Upper lobe of left lung (tissue), 6 donors: ENCODE data around the gene TCF7. TPM values are rescaled to one million over a fixed set of nuclear protein-coding genes. Genes with fewer than 3 reads are reported as not detected.
A peak's percentile ranks its signal among the peaks of the same experiment; 100 is the strongest.

ENCODE experiments used
- ATAC-seq, 2 donors: fragments of 200-7000 bp; cut with Tn5 transposase; one replicate each; pipeline ENCODE4 v1.9.1; 2022; ENCODE audit warnings: mild to moderate bottlenecking in 2 of 2, moderate library complexity in 2 of 2; ENCODE audit not compliant: low FRiP score in 2 of 2
- DNase-seq, 2 donors: peaks; one replicate each; pipeline ENCODE4 v3.0.0-alpha.2; 2019 to 2020
- H3K27ac ChIP-seq, 4 donors: fragments of 200-600 bp; sonication (generic); one replicate each; pipeline ENCODE4 v1.5.1; 2016 to 2019
- H3K27me3 ChIP-seq, 4 donors: fragments of 200-600 bp; sonication (generic); one replicate each; pipeline ENCODE4 v1.5.1; 2017 to 2019
- H3K36me3 ChIP-seq, 4 donors: fragments of 200-600 bp; sonication (generic); one replicate each; pipeline ENCODE4 v1.5.1; 2016 to 2019
- H3K4me1 ChIP-seq, 4 donors: fragments of 200-600 bp; sonication (generic); one replicate each; pipeline ENCODE4 v1.5.1; 2018 to 2019
- H3K4me3 ChIP-seq, 4 donors: fragments of 200-600 bp; sonication (generic); one replicate each; pipeline ENCODE4 v1.5.1; 2017 to 2019; ENCODE audit warnings: mild to moderate bottlenecking in 2 of 4, moderate library complexity in 1 of 4
- H3K9me3 ChIP-seq, 4 donors: fragments of 200-600 bp; sonication (generic); one replicate each; pipeline ENCODE4 v1.5.1; 2018 to 2019
- EP300 ChIP-seq, 4 donors: sonication (generic); formaldehyde crosslinking; IDR thresholded peaks; one replicate each; pipeline ENCODE4 v1.5.1; 2017; ENCODE audit warnings: antibody characterized with exemption in 4 of 4, control low read depth in 2 of 4
- POLR2A ChIP-seq, 4 donors: fragments of 450-650 bp; IDR thresholded peaks; one replicate each; pipeline ENCODE4 v1.5.1; 2016 to 2017; ENCODE audit warnings: antibody characterized with exemption in 4 of 4, mild to moderate bottlenecking in 2 of 4
- POLR2AphosphoS5 ChIP-seq, 2 donors: sonication (generic); formaldehyde crosslinking; IDR thresholded peaks; one replicate each; pipeline ENCODE4 v1.5.1; 2017; ENCODE audit warnings: antibody characterized with exemption in 2 of 2
- WGBS, 2 donors: methylation state at CpG; one replicate each; pipeline ENCODE4 v1.1.5; 2017 to 2018; 5-methylcytosine and 5-hydroxymethylcytosine counted together
- total RNA-seq, 6 donors: library from RNA; depleted of rRNA in 4 of 6; stranded (reverse); fragments of >200 nt in 4 of 6; gene quantifications; one replicate each; pipeline versions ENCODE4 v1.1.0 to v1.2.1, GENCODE V29; 2016 to 2021
- TF ChIP-seq, protein P1 (sequence below), 6 experiments: fragments of 450-650 bp in 4 of 6; fragments of 200-600 bp in 2 of 6; sonication (generic) in 2 of 6; IDR thresholded peaks; one replicate each; pipeline ENCODE4 v1.5.1; 2016 to 2019; ENCODE audit warnings: antibody characterized with exemption in 6 of 6
- donor health status: DM: no; HTN: no; CAD: no; lungs with moderate emphysema.
- donor health status: DM: no; HTN: yes; CAD: no; lungs with severe emphysema.

The TCF7 gene
- total RNA-seq, 6 donors from 2014 or later, result 3.5 to 7.4 (median 5.8) TPM

DNA sequence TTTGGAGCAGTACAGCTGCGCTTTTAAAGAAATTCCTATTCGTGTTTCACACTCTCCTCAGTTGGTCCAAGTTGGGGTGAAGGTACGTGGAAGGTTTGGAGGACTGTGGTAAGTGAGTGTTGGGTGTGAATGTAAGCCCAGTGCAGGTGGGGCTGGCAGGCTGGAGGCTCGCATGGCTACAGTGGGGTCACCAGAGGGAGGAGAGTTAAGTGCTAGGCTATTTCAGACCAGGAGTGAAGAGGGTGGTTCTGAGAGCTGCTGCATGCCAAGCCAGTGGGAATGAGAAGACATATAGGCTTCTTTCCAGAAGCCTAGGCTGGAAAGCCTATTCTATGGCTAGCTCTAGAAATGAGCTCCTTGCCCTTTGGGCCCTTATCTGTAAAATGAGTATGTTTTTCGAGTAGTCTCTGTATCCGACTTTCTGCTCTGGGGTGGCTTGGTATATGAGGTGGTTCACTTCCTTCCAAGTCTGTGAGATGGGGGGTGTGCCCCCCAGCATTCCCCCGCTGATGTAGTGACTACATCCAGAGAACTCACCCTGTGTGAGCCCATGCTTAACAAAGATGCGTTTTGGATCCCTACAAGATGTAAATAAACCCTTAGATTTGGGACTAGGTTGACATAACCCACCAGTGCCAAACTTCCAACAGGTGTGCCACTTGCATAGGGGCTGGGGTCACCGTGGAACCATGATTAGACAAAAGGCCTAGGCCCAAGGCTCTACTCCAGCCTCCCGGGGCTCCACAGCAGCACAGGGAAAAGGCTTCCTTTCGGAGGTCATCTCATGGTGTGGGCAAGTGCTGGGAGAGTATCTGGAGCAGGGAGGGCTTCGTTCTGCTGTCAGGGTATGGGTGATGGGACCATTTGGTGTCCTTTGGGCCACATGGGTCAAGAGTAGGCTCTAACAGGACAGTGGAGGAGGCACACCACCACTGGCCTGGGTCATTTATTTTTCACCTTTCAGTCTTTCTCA is 2.6 kb downstream of the TCF7 start:
- WGBS, 2 donors, result 92 to 98% methylated on average over 11 to 12 of the region's 12 CpGs
- no peak overlapping the region for H3K27ac ChIP-seq
- DNase-seq, result no peak
- H3K36me3 ChIP-seq, result no peaks in the 10 kb centered on the region
- peaks cover 0 to 10% (median 4%) of the 10 kb centered on the region in 4 donors for H3K27me3 ChIP-seq
- H3K4me1 ChIP-seq, result peaks cover 7 to 25% (median 18%) of the 10 kb centered on the region in 4 donors
- ATAC-seq, result no peak
- H3K4me3 ChIP-seq, result no peak overlapping the region
- no peaks in the 10 kb centered on the region for H3K9me3 ChIP-seq
- TF ChIP-seq POLR2A (IDR thresholded peaks at IDR 0.05), result no peak
- no peak for TF ChIP-seq POLR2AphosphoS5 (IDR thresholded peaks at IDR 0.05)
- no peak for TF ChIP-seq EP300 (IDR thresholded peaks at IDR 0.05)
- TF ChIP-seq, protein P1, sequence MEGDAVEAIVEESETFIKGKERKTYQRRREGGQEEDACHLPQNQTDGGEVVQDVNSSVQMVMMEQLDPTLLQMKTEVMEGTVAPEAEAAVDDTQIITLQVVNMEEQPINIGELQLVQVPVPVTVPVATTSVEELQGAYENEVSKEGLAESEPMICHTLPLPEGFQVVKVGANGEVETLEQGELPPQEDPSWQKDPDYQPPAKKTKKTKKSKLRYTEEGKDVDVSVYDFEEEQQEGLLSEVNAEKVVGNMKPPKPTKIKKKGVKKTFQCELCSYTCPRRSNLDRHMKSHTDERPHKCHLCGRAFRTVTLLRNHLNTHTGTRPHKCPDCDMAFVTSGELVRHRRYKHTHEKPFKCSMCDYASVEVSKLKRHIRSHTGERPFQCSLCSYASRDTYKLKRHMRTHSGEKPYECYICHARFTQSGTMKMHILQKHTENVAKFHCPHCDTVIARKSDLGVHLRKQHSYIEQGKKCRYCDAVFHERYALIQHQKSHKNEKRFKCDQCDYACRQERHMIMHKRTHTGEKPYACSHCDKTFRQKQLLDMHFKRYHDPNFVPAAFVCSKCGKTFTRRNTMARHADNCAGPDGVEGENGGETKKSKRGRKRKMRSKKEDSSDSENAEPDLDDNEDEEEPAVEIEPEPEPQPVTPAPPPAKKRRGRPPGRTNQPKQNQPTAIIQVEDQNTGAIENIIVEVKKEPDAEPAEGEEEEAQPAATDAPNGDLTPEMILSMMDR (IDR thresholded peaks at IDR 0.05), result no peak

DNA sequence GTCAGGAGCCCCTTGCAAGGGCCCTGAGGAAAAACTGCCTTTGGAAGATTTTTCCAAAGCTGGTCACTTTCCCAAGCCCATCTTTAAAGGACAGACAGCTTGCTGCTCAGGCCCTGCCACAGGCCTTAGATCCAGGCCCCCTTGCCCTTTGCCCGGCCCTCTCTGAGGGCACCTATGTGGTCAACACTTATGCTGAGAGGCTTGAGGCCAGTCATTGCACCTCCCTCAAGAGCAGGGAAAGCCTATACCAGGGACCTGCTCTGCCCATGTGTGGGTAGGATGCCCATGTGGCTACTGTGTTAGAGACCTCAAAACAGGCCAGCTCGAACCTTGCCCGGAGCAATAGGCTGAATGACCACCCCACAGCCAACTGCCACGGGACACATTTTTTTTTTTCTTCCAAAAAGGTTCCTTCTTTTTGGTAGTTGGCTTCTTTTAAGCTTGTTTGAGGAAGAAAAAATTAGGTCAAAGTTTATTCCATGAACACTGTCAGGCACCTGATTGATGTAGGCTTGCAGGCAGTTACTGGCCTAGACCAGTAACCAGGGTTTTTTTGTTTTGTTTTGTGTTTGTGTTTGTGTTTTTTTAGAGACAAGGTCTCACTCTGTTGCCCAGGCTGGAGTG is 3.8 kb downstream of the TCF7 start:
- H3K27ac ChIP-seq, result no peak overlapping the region
- no peak for ATAC-seq
- H3K36me3 ChIP-seq, result no peaks in the 10 kb centered on the region
- 78 to 92% methylated on average over 3 to 4 of the region's 4 CpGs for WGBS, 2 donors
- H3K27me3 ChIP-seq, result peaks cover 0 to 6% (median 1%) of the 10 kb centered on the region in 4 donors
- DNase-seq, result no peak
- H3K4me3 ChIP-seq, result no peak overlapping the region
- no peak for TF ChIP-seq POLR2AphosphoS5 (IDR thresholded peaks at IDR 0.05)
- TF ChIP-seq, protein P1 (IDR thresholded peaks at IDR 0.05), result no peak
- no peak for TF ChIP-seq EP300 (IDR thresholded peaks at IDR 0.05)
- H3K4me1 ChIP-seq, result peaks cover 7 to 20% (median 15%) of the 10 kb centered on the region in 4 donors
- H3K9me3 ChIP-seq, result no peaks in the 10 kb centered on the region

- Histone ChIP-seq H3K4me3 (no peak overlapping the region), H3K4me1 (peaks cover 0 to 19% (median 11%) of the 10 kb centered on the region in 4 donors), H3K9me3 (no peaks in the 10 kb centered on the region), H3K36me3 (no peaks in the 10 kb centered on the region), H3K27me3 (no peaks in the 10 kb centered on the region), H3K27ac (no peak overlapping the region)
- TF ChIP-seq, protein P1 (IDR thresholded peaks at IDR 0.05), result no peak
- no peak for TF ChIP-seq POLR2A (IDR thresholded peaks at IDR 0.05)
- TF ChIP-seq POLR2AphosphoS5 (IDR thresholded peaks at IDR 0.05), result no peak
- no peak for TF ChIP-seq EP300 (IDR thresholded peaks at IDR 0.05)
- no peak for ATAC-seq
- 80 to 92% methylated on average over 5 to 12 of the region's 12 CpGs for WGBS, 2 donors
- peak in 1 of 2 donors; percentile 48 for DNase-seq
These were observed 5.2 kb downstream of the TCF7 start for GRCh38 chr5:134119720-134120119.

DNA sequence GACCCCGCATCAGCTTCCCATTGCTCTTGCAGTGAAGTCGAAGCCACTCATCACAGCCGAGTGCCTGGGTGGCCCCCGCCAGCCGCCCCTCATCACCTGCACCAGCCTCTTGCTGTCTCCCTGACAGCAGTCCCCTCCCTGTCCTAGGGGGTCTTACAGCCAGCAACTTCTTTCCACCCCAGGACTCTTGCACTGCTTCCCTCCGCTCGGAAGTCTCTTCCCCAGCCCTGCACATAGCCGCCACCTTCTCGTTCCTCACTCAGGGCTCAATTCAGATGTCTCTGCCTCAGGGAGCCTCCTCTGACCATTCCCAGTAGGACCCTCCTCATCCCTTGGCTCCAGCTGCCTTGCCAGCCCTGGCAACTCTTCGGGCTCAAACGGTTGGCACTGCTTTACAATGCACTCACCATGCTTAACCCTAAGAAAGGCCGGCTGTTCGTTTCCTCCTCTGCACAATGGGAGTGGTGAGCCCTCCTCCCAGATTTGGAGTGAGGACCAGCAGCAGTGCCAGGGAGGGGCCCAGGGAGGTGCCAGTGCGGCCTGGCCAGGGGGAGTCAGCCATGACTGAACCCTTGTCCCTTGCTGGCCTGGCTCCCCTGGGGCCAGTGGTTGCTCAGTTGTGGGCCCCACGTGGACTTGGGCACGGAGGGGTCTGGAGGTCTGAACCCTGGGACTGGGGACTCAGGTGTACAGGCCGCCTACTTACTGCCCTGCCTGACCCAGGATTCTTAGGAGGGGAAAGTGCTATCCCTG is 6.1 kb downstream of the TCF7 start:
- no peaks in the 10 kb centered on the region for H3K27me3 ChIP-seq
- ATAC-seq, result no peak
- no peaks in the 10 kb centered on the region for H3K9me3 ChIP-seq
- H3K36me3 ChIP-seq, result no peaks in the 10 kb centered on the region
- TF ChIP-seq POLR2AphosphoS5 (IDR thresholded peaks at IDR 0.05) (no peak), POLR2A (IDR thresholded peaks at IDR 0.05) (no peak), EP300 (IDR thresholded peaks at IDR 0.05) (no peak)
- TF ChIP-seq, protein P1 (IDR thresholded peaks at IDR 0.05), result no peak
- no peak overlapping the region for H3K4me3 ChIP-seq
- 93% methylated on average over 12 to 14 of the region's 17 CpGs for WGBS, 2 donors
- H3K4me1 ChIP-seq, result peaks cover 8 to 22% (median 14%) of the 10 kb centered on the region in 4 donors
- H3K27ac ChIP-seq, result no peak overlapping the region
- DNase-seq, result no peak
